ENCODE data around the gene CCDC102A. TPM values are rescaled to one million over a fixed set of nuclear protein-coding genes. Genes with fewer than 3 reads are reported as not detected.

CCDC102A gene
- total RNA-seq, 1 donor from 2014 or later = 9.4 TPM

- DNase-seq (ENCODE audit: low read depth, low spot score) = no peak
These were observed 1.3 kb upstream of the CCDC102A start for GRCh38 chr16:57537581-57538234.

- no peak for DNase-seq (ENCODE audit: low read depth, low spot score)
These were observed 779 bp upstream of the CCDC102A start for GRCh38 chr16:57537194-57537505.

GRCh38 chr16:57535680-57536305 lies 578 bp downstream of the CCDC102A start:
- DNase-seq (ENCODE audit: low read depth, low spot score) = peak; percentile 53

GRCh38 chr16:57534881-57535658 lies 1.3 kb downstream of the CCDC102A start:
- DNase-seq (ENCODE audit: low read depth, low spot score) = no peak

GRCh38 chr16:57534337-57534880 lies 2.0 kb downstream of the CCDC102A start:
- DNase-seq (ENCODE audit: low read depth, low spot score) = no peak

- no peak for DNase-seq (ENCODE audit: low read depth, low spot score)
These were observed 2.7 kb downstream of the CCDC102A start for GRCh38 chr16:57533431-57534336.

- DNase-seq (ENCODE audit: low read depth, low spot score) = no peak
These were observed 4.1 kb downstream of the CCDC102A start for GRCh38 chr16:57532266-57532625.

- DNase-seq (ENCODE audit: low read depth, low spot score) = no peak
These were observed 4.6 kb downstream of the CCDC102A start for GRCh38 chr16:57531635-57532265.

- DNase-seq (ENCODE audit: low read depth, low spot score) = no peak
These were observed 5.2 kb downstream of the CCDC102A start for GRCh38 chr16:57531253-57531575.

- DNase-seq (ENCODE audit: low read depth, low spot score) = no peak
These were observed 5.7 kb downstream of the CCDC102A start for GRCh38 chr16:57530522-57531252.

- peak; percentile 33 for DNase-seq (ENCODE audit: low read depth, low spot score)
These were observed 6.3 kb downstream of the CCDC102A start for GRCh38 chr16:57530104-57530521.

GRCh38 chr16:57529391-57530103 lies 6.8 kb downstream of the CCDC102A start:
- DNase-seq (ENCODE audit: low read depth, low spot score) = no peak

- no peak for DNase-seq (ENCODE audit: low read depth, low spot score)
These were observed 7.6 kb downstream of the CCDC102A start for GRCh38 chr16:57528499-57529390.

GRCh38 chr16:57527610-57528360 lies 8.6 kb downstream of the CCDC102A start:
- no peak for DNase-seq (ENCODE audit: low read depth, low spot score)

GRCh38 chr16:57527027-57527426 lies 9.3 kb downstream of the CCDC102A start:
- DNase-seq (ENCODE audit: low read depth, low spot score) = no peak

GRCh38 chr16:57526498-57526897 lies 9.9 kb downstream of the CCDC102A start:
- no peak for DNase-seq (ENCODE audit: low read depth, low spot score)

- no peak for DNase-seq (ENCODE audit: low read depth, low spot score)
These were observed 10.6 kb downstream of the CCDC102A start for GRCh38 chr16:57525761-57526160.

- no peak for DNase-seq (ENCODE audit: low read depth, low spot score)
These were observed 13.4 kb downstream of the CCDC102A start for GRCh38 chr16:57522960-57523359.

Measured in pulmonary artery endothelial cell (primary cell).